SH-SY5Y (cell line): Measurements from ENCODE around the gene EIF4EBP3.

Experiments used
- GATA2 ChIP-seq: IDR thresholded peaks from 2 replicates; pipeline ENCODE4 v1.6.1; 2011; ENCODE audit warnings: mild to moderate bottlenecking, low read depth, low read length
- GATA3 ChIP-seq: IDR thresholded peaks from 2 replicates; pipeline ENCODE4 v1.6.1; 2011; ENCODE audit warnings: low read depth, mild to moderate bottlenecking, low read length, moderate library complexity

GRCh38 chr5:140571105-140571504 is 23.6 kb downstream of the EIF4EBP3 start:
- no peak for TF ChIP-seq GATA3
- no peak for TF ChIP-seq GATA2
